ENCODE results near the gene SH3RF1. TPM values are rescaled to one million over a fixed set of nuclear protein-coding genes. Genes with fewer than 3 reads are reported as not detected.

The SH3RF1 gene
- total RNA-seq, 4 donors from 2014 or later: 5.9 to 41.2 (median 15.0) TPM

DNA sequence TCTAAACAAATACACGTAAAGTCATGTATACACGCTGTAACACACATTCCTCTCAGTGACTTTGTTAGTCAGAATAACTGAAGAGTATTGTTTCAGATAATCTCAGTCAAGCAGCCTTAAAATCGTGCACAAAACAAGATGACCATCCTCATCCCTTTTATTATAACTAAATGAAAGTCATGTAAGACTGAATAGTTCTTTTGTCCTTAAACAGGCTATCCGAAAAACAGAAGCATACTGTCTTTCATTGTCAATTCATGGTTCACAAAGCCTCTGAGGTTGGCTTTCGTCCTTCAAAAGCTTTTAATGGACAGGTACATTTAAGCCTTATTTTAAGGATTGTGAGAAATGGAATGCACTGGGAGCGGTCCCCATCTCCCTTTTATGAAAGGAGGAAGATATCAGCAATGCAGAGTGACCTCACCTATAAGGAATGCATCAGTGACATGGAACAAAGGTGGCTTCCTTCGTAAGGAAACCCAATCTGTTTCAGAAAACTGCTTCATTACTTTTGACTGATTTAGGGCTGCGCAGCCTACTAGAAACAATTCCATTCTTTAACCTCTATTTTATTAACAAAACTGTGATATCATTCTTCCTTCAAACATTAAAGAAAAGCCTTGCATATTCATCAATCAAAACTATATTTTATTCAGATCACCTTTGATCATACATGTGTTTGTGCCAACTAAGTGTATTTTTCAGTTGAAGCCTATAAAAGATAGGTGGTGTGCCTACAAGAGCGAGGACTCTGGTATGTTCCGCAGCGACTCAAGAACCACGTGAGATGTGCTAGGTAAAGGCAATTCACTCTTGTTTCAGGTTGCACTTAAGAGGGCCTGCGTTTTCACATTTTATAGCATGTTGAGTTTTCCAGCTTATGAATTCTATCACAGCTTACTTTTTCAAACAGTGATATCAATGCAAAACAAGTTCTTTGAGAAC lies 19.2 kb downstream of the SH3RF1 start:
- no peak overlapping the region for H3K27ac ChIP-seq

DNA sequence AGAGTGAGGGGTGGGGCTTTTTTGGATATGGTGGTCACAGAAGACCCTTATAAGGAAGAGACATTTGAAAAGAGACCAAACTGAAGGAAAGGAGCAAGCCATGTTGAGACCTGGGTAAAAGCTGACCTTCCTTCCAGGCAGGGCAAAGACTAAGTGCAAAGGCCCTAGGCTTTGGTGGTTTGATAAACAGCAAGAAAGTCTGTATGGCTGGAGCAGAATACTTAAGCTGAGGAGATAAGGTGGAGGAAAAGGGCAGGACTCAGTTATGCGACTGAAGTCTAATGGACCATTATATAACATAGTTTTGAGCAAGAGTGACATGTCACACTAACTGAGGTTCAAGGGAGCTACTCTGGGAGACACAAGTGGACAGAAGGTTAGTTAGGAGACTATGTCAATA lies 20.0 kb downstream of the SH3RF1 start:
- H3K27ac ChIP-seq: no peak overlapping the region
- DNase-seq: no peak
- no peak for TF ChIP-seq POLR2A (IDR thresholded peaks at IDR 0.05)
- TF ChIP-seq, protein P1, sequence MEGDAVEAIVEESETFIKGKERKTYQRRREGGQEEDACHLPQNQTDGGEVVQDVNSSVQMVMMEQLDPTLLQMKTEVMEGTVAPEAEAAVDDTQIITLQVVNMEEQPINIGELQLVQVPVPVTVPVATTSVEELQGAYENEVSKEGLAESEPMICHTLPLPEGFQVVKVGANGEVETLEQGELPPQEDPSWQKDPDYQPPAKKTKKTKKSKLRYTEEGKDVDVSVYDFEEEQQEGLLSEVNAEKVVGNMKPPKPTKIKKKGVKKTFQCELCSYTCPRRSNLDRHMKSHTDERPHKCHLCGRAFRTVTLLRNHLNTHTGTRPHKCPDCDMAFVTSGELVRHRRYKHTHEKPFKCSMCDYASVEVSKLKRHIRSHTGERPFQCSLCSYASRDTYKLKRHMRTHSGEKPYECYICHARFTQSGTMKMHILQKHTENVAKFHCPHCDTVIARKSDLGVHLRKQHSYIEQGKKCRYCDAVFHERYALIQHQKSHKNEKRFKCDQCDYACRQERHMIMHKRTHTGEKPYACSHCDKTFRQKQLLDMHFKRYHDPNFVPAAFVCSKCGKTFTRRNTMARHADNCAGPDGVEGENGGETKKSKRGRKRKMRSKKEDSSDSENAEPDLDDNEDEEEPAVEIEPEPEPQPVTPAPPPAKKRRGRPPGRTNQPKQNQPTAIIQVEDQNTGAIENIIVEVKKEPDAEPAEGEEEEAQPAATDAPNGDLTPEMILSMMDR (IDR thresholded peaks at IDR 0.05): no peak
- H3K27me3 ChIP-seq: no peaks in the 10 kb centered on the region
- intact Hi-C loops (cut with DNase I; ENCODE audit: low total_unique reads): no loop called here
- no peaks in the 10 kb centered on the region for H3K36me3 ChIP-seq
- H3K9me3 ChIP-seq: no peaks in the 10 kb centered on the region
- H3K4me1 ChIP-seq: peaks cover 0 to 4% of the 10 kb centered on the region in 2 donors
- no peak overlapping the region for H3K4me3 ChIP-seq

More for the DNA sequence above, 19.2 kb downstream of the SH3RF1 start:
- no peak for DNase-seq
- no peak overlapping the region for H3K4me3 ChIP-seq
- TF ChIP-seq POLR2A (IDR thresholded peaks at IDR 0.05): no peak
- TF ChIP-seq, protein P1 (IDR thresholded peaks at IDR 0.05): no peak
- H3K9me3 ChIP-seq: no peaks in the 10 kb centered on the region
- peaks cover 0 to 4% of the 10 kb centered on the region in 2 donors for H3K4me1 ChIP-seq
- intact Hi-C loops (cut with DNase I; ENCODE audit: low total_unique reads): no loop called here
- H3K27me3 ChIP-seq: no peaks in the 10 kb centered on the region
- H3K36me3 ChIP-seq: no peaks in the 10 kb centered on the region

DNA sequence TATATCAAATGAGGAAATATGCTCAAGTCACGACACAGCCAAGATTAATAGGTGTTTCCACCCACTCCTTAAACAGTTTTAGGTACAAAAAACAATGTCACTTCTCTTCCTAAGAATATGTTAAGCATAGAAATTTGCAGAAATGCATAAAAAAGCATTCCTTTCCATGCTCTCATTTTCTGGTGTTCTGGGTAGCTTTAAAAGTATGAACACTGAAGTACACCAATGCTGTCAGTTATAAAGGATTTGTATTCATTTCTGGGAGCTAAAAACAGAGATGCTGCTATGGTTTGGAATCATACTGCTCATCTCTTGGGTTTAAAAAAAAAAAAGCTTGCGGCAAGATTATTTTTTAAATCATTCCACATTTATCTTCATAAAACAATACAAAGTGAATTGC lies 20.8 kb downstream of the SH3RF1 start:
- intact Hi-C loops (cut with DNase I; ENCODE audit: low total_unique reads): no loop called here
- DNase-seq: no peak
- H3K4me1 ChIP-seq: peaks cover 0 to 4% of the 10 kb centered on the region in 2 donors
- H3K4me3 ChIP-seq: no peak overlapping the region
- TF ChIP-seq POLR2A (IDR thresholded peaks at IDR 0.05): no peak
- TF ChIP-seq, protein P1 (IDR thresholded peaks at IDR 0.05): no peak
- no peaks in the 10 kb centered on the region for H3K36me3 ChIP-seq
- H3K9me3 ChIP-seq: no peaks in the 10 kb centered on the region
- H3K27ac ChIP-seq: no peak overlapping the region
- H3K27me3 ChIP-seq: no peaks in the 10 kb centered on the region

DNA sequence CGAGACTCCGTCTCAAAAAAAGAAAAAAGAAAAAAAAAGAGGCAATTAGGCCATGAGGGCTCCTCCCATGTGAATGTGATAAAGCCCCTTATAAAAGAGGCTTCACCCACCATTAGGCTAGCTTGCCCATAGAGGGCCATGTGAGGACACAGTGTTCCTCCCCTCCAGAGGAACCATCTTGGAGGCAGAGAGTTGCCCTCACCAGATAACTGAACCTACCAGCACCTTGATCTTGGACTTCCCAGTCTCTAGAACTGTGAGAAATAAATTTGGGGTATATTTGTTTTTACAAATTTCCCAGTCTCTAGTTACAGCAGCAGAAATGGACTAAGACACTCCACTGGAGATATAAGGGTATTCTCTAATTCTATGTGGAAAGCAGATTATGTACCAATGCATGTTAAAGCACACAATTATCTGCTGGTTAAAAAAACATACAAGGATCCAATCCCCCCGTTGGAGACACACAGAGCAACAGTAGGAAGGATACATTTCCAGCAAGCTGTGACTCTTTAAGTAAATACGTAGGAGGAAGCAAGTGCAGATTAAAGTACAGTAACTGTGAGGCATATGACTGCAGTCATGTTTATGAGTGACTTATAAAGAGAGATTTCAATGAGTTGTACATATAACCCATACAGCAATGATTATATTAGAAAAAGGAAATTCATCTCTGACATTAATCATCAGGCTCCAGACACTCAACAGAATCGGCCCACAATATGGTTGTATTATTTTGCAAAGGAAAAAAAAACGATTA lies 21.4 kb downstream of the SH3RF1 start:
- no peak overlapping the region for H3K27ac ChIP-seq
- no peak overlapping the region for H3K4me3 ChIP-seq
- no peaks in the 10 kb centered on the region for H3K27me3 ChIP-seq
- H3K9me3 ChIP-seq: no peaks in the 10 kb centered on the region
- DNase-seq: no peak
- peaks cover 0 to 4% of the 10 kb centered on the region in 2 donors for H3K4me1 ChIP-seq
- no peak for TF ChIP-seq POLR2A (IDR thresholded peaks at IDR 0.05)
- TF ChIP-seq, protein P1 (IDR thresholded peaks at IDR 0.05): no peak
- no peaks in the 10 kb centered on the region for H3K36me3 ChIP-seq
- intact Hi-C loops (cut with DNase I; ENCODE audit: low total_unique reads): no loop called here

DNA sequence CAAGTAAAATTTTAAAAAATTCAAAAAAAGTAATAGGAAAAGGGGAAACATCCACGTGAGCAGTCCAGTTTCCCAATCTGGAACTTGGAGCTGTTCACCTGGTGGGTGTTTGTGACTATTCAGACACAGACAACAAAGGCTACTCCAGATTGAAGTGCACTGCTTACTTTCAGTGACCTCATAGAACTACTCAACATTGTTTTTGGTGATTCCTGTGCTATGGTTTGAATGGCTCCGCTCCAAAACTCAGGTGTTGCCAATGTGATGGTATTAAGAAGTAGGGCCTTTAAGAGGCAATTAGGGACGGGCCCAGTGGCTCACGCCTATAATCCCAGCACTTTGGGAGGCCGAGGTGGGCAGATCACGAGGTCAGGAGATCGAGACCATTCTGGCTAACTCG lies 22.1 kb downstream of the SH3RF1 start:
- no peaks in the 10 kb centered on the region for H3K9me3 ChIP-seq
- DNase-seq: no peak
- intact Hi-C loops (cut with DNase I; ENCODE audit: low total_unique reads): no loop called here
- TF ChIP-seq, protein P1 (IDR thresholded peaks at IDR 0.05): no peak
- no peak overlapping the region for H3K4me3 ChIP-seq
- H3K27ac ChIP-seq: no peak overlapping the region
- H3K27me3 ChIP-seq: no peaks in the 10 kb centered on the region
- no peaks in the 10 kb centered on the region for H3K4me1 ChIP-seq
- no peaks in the 10 kb centered on the region for H3K36me3 ChIP-seq

All from uterus (tissue), 4 donors.